Endodermal cell (in vitro differentiated cells): ENCODE results near the gene SMC4. TPM values are rescaled to one million over a fixed set of nuclear protein-coding genes. Genes with fewer than 3 reads are reported as not detected.

Experiments used
- DNase-seq: peaks from one replicate; pipeline ENCODE4 v3.0.0-alpha.2; 2017
- H3K27ac ChIP-seq: 2 replicates; pipeline ENCODE4 v1.5.1; 2013; ENCODE audit warnings: mild to moderate bottlenecking, low read depth, low read length, moderate library complexity
- H3K27me3 ChIP-seq: 2 replicates; pipeline ENCODE4 v1.6.1; 2013; ENCODE audit warnings: mild to moderate bottlenecking, low read length, moderate library complexity; ENCODE audit not compliant: insufficient read depth, control insufficient read depth, poor library complexity, severe bottlenecking
- H3K36me3 ChIP-seq: 2 replicates; pipeline ENCODE4 v1.7.0; 2013; ENCODE audit warnings: mild to moderate bottlenecking, low read length, moderate library complexity; ENCODE audit not compliant: control insufficient read depth, insufficient read depth
- H3K4me1 ChIP-seq: one replicate; pipeline ENCODE4 v1.7.0; 2013; ENCODE audit warnings: low read length; ENCODE audit not compliant: control insufficient read depth, insufficient read depth
- H3K4me3 ChIP-seq: 2 replicates; pipeline ENCODE4 v1.5.1; 2013; ENCODE audit warnings: mild to moderate bottlenecking, low read length, moderate library complexity
- H3K9ac ChIP-seq: 2 replicates; pipeline ENCODE4 v1.6.1; 2013; ENCODE audit warnings: mild to moderate bottlenecking, low read length, moderate library complexity; ENCODE audit not compliant: poor library complexity, severe bottlenecking; ENCODE audit errors: extremely low read depth
- H3K9me3 ChIP-seq: 2 replicates; pipeline ENCODE4 v1.6.1; 2013; ENCODE audit warnings: mild to moderate bottlenecking, low read length, moderate library complexity; ENCODE audit not compliant: control insufficient read depth
- H3K27ac Mint-ChIP-seq: 2 replicates; pipeline ENCODE4 v1.8.0; 2020; ENCODE audit warnings: mixed read lengths
- H3K27me3 Mint-ChIP-seq: 2 replicates; pipeline ENCODE4 v1.8.0; 2021; ENCODE audit warnings: mild to moderate bottlenecking, mixed read lengths; ENCODE audit not compliant: insufficient read depth
- H3K36me3 Mint-ChIP-seq: 2 replicates; pipeline ENCODE4 v1.8.0; 2020; ENCODE audit warnings: low read depth, mixed read lengths
- H3K4me1 Mint-ChIP-seq: 2 replicates; pipeline ENCODE4 v1.8.0; 2020; ENCODE audit warnings: mixed read lengths
- H3K4me3 Mint-ChIP-seq: 2 replicates; pipeline ENCODE4 v1.8.0; 2020; ENCODE audit warnings: mild to moderate bottlenecking, moderate library complexity, mixed read lengths
- H3K9me3 Mint-ChIP-seq: 2 replicates; pipeline ENCODE4 v1.8.0; 2020; ENCODE audit warnings: mild to moderate bottlenecking, mixed read lengths
- WGBS, 2 experiments: methylation state at CpG; one replicate each; pipeline versions ENCODE4 v1.1.5 to v1.1.7; 2013; ENCODE audit warnings: missing lambda C conversion rate in 2 of 2, mixed read lengths in 1 of 2; ENCODE audit not compliant: insufficient coverage in 1 of 2, insufficient read length in 1 of 2; 5-methylcytosine and 5-hydroxymethylcytosine counted together
- total RNA-seq, 2 donors: library from RNA; stranded (reverse); fragmentation: NEBNext Ultra II Directional in 1 of 2; extraction: Animal tissue kit (Norgen Biotek cat#: 25700) in 1 of 2; gene quantifications; 2 replicates in 1 of 2; 3 replicates in 1 of 2; pipeline ENCODE4 v1.2.1, GENCODE V29; 2021
- TF ChIP-seq, protein P1 (sequence below): fragments of 200-600 bp; sonication (generic); conservative IDR thresholded peaks from 2 replicates; pipeline ENCODE4 v1.5.0; 2021; ENCODE audit warnings: antibody characterized with exemption, mild to moderate bottlenecking

Gene SMC4
- total RNA-seq, 2 donors from 2014 or later: 97.5 to 139 TPM

DNA sequence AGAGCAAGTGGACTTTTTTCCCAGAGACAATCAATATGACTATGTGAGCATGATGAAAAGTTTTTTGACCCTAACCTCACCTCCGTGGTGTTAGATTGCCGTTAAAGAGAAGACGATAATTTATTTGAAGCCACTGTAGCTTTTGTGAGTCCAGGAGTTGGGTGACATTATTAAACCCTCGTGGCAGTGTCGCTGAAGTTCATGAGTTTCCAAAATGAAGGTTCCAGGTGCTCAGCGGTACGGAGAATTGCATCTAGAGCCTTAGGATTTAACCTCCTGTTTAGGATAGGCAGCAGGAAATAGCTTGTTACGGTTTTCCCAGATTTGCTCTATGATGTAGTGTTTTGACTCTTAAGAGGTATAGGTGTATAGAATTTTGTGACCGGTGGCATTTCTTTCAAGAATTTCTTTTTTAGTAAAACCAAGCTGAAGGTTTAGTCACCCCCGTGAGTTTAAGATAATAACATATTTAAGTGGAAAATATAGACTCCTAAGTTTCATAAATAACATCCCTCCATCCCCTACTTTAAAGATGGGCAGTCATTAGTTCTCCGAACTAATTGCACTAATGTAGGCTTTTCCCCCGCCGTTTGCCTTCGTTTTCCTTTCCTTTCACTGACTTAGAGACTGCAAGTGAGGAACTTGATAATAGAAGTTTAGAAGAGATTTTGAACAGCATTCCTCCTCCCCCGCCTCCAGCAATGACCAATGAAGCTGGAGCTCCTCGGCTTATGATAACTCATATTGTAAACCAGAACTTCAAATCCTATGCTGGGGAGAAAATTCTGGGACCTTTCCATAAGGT is 2.0 kb downstream of the SMC4 start:
- no peaks in the 10 kb centered on the region for H3K4me1 ChIP-seq
- no peak overlapping the region for H3K27ac ChIP-seq
- Mint-ChIP-seq H3K4me3 (peak overlapping the region; percentile 94), H3K4me1 (peaks cover 39% of the 10 kb centered on the region), H3K27me3 (peaks cover 2% of the 10 kb centered on the region), H3K9me3 (no peaks in the 10 kb centered on the region), H3K36me3 (peaks cover 13% of the 10 kb centered on the region), H3K27ac (peak overlapping the region; percentile 91)
- H3K4me3 ChIP-seq: peak overlapping the region; percentile 97
- no peaks in the 10 kb centered on the region for H3K27me3 ChIP-seq
- no peaks in the 10 kb centered on the region for H3K9me3 ChIP-seq
- 4 to 5% methylated on average over 7 to 14 of the region's 16 CpGs for WGBS, 2 experiments
- TF ChIP-seq, protein P1, sequence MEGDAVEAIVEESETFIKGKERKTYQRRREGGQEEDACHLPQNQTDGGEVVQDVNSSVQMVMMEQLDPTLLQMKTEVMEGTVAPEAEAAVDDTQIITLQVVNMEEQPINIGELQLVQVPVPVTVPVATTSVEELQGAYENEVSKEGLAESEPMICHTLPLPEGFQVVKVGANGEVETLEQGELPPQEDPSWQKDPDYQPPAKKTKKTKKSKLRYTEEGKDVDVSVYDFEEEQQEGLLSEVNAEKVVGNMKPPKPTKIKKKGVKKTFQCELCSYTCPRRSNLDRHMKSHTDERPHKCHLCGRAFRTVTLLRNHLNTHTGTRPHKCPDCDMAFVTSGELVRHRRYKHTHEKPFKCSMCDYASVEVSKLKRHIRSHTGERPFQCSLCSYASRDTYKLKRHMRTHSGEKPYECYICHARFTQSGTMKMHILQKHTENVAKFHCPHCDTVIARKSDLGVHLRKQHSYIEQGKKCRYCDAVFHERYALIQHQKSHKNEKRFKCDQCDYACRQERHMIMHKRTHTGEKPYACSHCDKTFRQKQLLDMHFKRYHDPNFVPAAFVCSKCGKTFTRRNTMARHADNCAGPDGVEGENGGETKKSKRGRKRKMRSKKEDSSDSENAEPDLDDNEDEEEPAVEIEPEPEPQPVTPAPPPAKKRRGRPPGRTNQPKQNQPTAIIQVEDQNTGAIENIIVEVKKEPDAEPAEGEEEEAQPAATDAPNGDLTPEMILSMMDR: no peak
- peak overlapping the region; percentile 95 for H3K9ac ChIP-seq
- H3K36me3 ChIP-seq: peaks cover 24% of the 10 kb centered on the region
- no peak for DNase-seq

- no peaks in the 10 kb centered on the region for H3K9me3 Mint-ChIP-seq
- H3K36me3 ChIP-seq: peaks cover 32% of the 10 kb centered on the region
- H3K36me3 Mint-ChIP-seq: peaks cover 19% of the 10 kb centered on the region
- H3K27ac ChIP-seq: no peak overlapping the region
- no peaks in the 10 kb centered on the region for H3K27me3 ChIP-seq
- peak overlapping the region; percentile 94 for H3K4me3 Mint-ChIP-seq
- DNase-seq: no peak
- peaks cover 32% of the 10 kb centered on the region for H3K4me1 Mint-ChIP-seq
- peak overlapping the region; percentile 4 for H3K27ac Mint-ChIP-seq
- H3K9ac ChIP-seq: peak overlapping the region; percentile 95
- TF ChIP-seq, protein P1: no peak
- peak overlapping the region; percentile 97 for H3K4me3 ChIP-seq
- WGBS, 2 experiments: 53 to 63% methylated on average over 4 to 10 of the region's 11 CpGs
- no peaks in the 10 kb centered on the region for H3K9me3 ChIP-seq
- no peaks in the 10 kb centered on the region for H3K4me1 ChIP-seq
- H3K27me3 Mint-ChIP-seq: peaks cover 2% of the 10 kb centered on the region
Observed at GRCh38 chr3:160402221-160403027, 3.0 kb downstream of the SMC4 start.

- H3K36me3 Mint-ChIP-seq: peaks cover 24% of the 10 kb centered on the region
- peaks cover 31% of the 10 kb centered on the region for H3K4me1 Mint-ChIP-seq
- H3K27me3 ChIP-seq: no peaks in the 10 kb centered on the region
- H3K4me3 Mint-ChIP-seq: peak overlapping the region; percentile 94
- DNase-seq: no peak
- no peak overlapping the region for H3K27ac ChIP-seq
- H3K4me3 ChIP-seq: peak overlapping the region; percentile 97
- peaks cover 38% of the 10 kb centered on the region for H3K36me3 ChIP-seq
- peak overlapping the region; percentile 74 for H3K27ac Mint-ChIP-seq
- TF ChIP-seq, protein P1: no peak
- H3K9me3 Mint-ChIP-seq: no peaks in the 10 kb centered on the region
- no peaks in the 10 kb centered on the region for H3K9me3 ChIP-seq
- H3K9ac ChIP-seq: peak overlapping the region; percentile 95
- peaks cover 2% of the 10 kb centered on the region for H3K27me3 Mint-ChIP-seq
- H3K4me1 ChIP-seq: no peaks in the 10 kb centered on the region
- WGBS, 2 experiments: 47% methylated on average over 1 of the region's 2 CpGs; no CpG with 5 or more reads in 1 of the 2 experiments
Observed at GRCh38 chr3:160403028-160403545, 3.6 kb downstream of the SMC4 start.
